Measurements from ENCODE around the gene ULK4. TPM values are rescaled to one million over a fixed set of nuclear protein-coding genes. Genes with fewer than 3 reads are reported as not detected.

ULK4 gene
- total and polyA plus RNA-seq, 2 experiments from 2014 or later: 1.8 to 3.7 TPM

DNA sequence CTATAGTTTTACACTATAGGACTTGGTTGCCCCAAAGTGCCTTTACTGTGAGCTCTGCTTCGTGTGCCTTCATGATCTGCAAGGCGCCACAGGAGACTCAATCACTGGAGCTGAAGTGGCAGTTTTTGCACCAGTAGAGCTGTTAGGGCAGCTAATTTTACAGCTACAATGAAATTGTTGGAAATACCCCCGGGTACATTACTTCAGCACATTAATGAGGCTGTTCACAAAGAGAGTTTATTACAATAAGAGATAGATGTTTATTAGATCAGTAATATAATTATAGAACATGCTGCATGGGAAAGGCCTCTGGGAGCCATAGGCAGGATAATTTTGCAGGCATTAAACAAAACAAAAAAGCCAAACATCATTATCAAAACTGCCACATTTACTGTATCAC lies 531.5 kb downstream of the ULK4 start:
- Histone ChIP-seq H3K27me3 (no peaks in the 10 kb centered on the region), H3K9me3 (ENCODE audit: low read depth) (no peaks in the 10 kb centered on the region), H3K27ac (no peak overlapping the region), H3K4me3 (no peak overlapping the region), H3K36me3 (no peaks in the 10 kb centered on the region), H3K4me1 (ENCODE audit: low read depth) (no peaks in the 10 kb centered on the region)
- no peak for DNase-seq (ENCODE audit: low read depth in 1 of 2, low spot score in 1 of 2)
- no peak for TF ChIP-seq CTCF (IDR thresholded peaks at IDR 0.05; ENCODE audit: low read depth, low read length)

- no peak for DNase-seq (ENCODE audit: low read depth in 1 of 2, low spot score in 1 of 2)
- TF ChIP-seq CTCF (IDR thresholded peaks at IDR 0.05; ENCODE audit: low read depth, low read length): no peak
- no peak overlapping the region for H3K27ac ChIP-seq
- H3K9me3 ChIP-seq (ENCODE audit: low read depth): no peaks in the 10 kb centered on the region
- H3K4me1 ChIP-seq (ENCODE audit: low read depth): no peaks in the 10 kb centered on the region
- no peaks in the 10 kb centered on the region for H3K36me3 ChIP-seq
- no peak overlapping the region for H3K4me3 ChIP-seq
- no peaks in the 10 kb centered on the region for H3K27me3 ChIP-seq
Measured at GRCh38 chr3:41426485-41426884, 535.4 kb downstream of the ULK4 start.

DNA sequence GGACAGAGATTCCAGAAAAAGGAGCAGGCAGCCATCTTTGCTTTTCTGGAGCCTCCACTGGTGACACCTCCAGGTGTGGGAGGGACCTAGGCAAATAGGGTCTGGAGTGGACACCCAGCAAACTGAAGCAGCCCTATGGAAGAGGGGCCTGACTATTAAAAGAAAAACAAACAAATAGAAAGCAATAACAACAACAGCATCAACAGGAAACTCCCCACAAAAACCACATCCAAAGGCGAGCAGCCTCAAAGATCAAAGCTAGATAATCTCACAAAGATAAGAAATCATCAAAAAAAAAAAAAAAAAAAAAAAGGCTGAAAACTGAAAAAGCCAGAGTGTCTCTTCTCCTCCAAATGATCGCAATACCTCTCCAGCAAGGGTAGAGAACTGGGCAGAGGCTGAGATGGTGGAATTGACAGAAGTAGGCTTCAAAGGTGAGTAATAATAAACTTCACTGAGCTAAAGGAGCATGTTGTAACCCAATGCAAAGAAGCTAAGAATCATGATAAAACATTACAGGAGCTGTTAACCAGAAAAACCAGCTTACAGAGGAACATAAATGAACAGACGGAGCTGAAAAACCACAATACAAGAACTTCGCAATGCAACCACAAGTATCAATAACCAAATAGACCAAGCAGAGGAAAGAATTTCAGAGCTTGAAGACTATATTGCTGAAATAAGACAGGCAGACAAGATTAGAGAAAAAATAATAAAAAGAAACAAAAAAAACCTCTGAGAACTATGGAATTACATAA lies 537.2 kb downstream of the ULK4 start:
- Histone ChIP-seq H3K9me3 (ENCODE audit: low read depth) (no peaks in the 10 kb centered on the region), H3K27ac (no peak overlapping the region), H3K36me3 (no peaks in the 10 kb centered on the region), H3K27me3 (no peaks in the 10 kb centered on the region), H3K4me3 (no peak overlapping the region), H3K4me1 (ENCODE audit: low read depth) (no peaks in the 10 kb centered on the region)
- TF ChIP-seq CTCF (IDR thresholded peaks at IDR 0.05; ENCODE audit: low read depth, low read length): no peak
- no peak for DNase-seq (ENCODE audit: low read depth in 1 of 2, low spot score in 1 of 2)

DNA sequence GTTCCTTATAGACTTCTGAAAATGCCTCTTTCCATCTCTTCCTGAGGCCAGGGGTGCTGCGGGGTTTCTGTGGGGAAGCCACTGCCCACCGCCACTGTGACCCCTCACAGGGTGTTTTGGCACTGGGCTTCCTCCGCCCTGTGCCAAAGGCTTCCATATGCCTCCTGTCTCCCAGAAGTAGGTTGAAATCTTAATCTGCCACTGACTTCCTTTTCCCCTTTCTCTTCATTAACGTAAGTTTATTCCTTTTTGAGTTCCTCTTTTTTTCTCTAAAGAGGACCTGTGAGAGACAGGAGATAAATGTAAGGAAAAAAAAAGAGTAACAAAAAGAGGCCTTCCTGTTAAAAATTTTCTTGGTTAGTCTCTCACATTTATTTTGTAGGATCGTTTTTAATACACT lies 542.1 kb downstream of the ULK4 start:
- Histone ChIP-seq H3K27me3 (no peaks in the 10 kb centered on the region), H3K4me1 (ENCODE audit: low read depth) (no peaks in the 10 kb centered on the region), H3K4me3 (no peak overlapping the region), H3K27ac (no peak overlapping the region), H3K9me3 (ENCODE audit: low read depth) (no peaks in the 10 kb centered on the region), H3K36me3 (no peaks in the 10 kb centered on the region)
- no peak for TF ChIP-seq CTCF (IDR thresholded peaks at IDR 0.05; ENCODE audit: low read depth, low read length)
- DNase-seq (ENCODE audit: low read depth in 1 of 2, low spot score in 1 of 2): no peak

DNA sequence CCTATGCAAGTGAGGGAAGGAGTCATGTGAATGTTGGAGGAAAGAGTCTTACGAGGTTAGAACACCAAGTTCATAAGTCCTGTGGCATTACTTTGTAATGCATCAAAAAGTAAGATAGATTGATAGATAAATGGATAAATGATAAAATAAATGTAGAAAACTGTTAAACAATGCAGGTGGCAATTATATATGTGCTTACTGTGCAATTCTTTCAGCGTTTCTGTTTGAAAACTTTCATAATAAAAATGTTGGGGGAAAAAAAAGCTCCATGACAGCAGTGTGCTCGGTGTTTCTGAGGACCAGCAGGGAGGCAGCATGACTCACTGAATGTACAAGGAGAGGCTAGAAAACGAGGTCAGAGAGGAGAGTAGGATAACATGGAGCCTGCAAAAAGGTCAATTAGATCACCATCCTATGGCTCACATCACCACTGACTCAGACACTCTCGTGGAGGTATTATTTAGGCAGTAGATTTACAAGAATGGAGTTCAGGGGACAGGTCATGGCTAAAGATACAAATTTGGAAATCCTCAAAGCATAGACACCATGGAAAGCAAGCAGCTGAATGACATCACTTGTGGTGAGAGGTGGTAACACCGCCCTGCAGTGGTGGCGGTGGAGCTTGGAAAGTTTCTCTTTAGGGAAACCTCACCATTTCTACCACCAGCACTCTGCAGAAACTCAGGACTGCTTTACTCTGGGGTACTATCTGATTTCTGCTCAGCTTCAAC lies 542.8 kb downstream of the ULK4 start:
- Histone ChIP-seq H3K36me3 (no peaks in the 10 kb centered on the region), H3K27ac (no peak overlapping the region), H3K4me1 (ENCODE audit: low read depth) (no peaks in the 10 kb centered on the region), H3K9me3 (ENCODE audit: low read depth) (no peaks in the 10 kb centered on the region), H3K4me3 (no peak overlapping the region), H3K27me3 (no peaks in the 10 kb centered on the region)
- TF ChIP-seq CTCF (IDR thresholded peaks at IDR 0.05; ENCODE audit: low read depth, low read length): peak; percentile 15
- peak in 1 of 2 donors; percentile 47 for DNase-seq (ENCODE audit: low read depth in 1 of 2, low spot score in 1 of 2)

Measured in cardiac muscle cell (in vitro differentiated cells and primary cell).